K562 (cell line): Measurements from ENCODE around the gene RUNDC3A. TPM values are rescaled to one million over a fixed set of nuclear protein-coding genes. Genes with fewer than 3 reads are reported as not detected.

Experiments used
- ATAC-seq: fragments of 200-7000 bp; cut with Tn5 transposase; 3 replicates; pipeline ENCODE4 v1.9.1; 2020; ENCODE audit warnings: moderate library complexity
- BruUV-seq: library from RNA; stranded (reverse); fragments of 400-500 nt; replicated peaks from 2 replicates; lab custom pipeline; 2021; lab: Mats Ljungman, UMichigan
- CTCF ChIA-PET: fragments of 300-600 bp; formaldehyde crosslinking; extraction: SDS; loops from one replicate; lab custom pipeline; 2021; ENCODE audit warnings: low intra/inter-chr PET ratio; lab: Yijun Ruan, JAX
- POLR2A ChIA-PET: fragments of 300-600, 350-650 bp; sonication (Branson Sonifier 250); formaldehyde crosslinking; extraction: SDS; loops from one replicate; lab custom pipeline; 2021; ENCODE audit warnings: antibody characterized with exemption, inconsistent platforms; lab: Yijun Ruan, JAX
- DNase-seq, 4 experiments: peaks; one replicate each; pipeline versions ENCODE4 v3.0.0 to v3.0.0-alpha.2; 2011 to 2018; ENCODE audit warnings: low spot score in 3 of 4, mixed read lengths in 3 of 4; ENCODE audit errors: extremely low read depth in 1 of 4
- FAIRE-seq: peaks from 2 replicates; lab custom pipeline; 2011; peaks lifted over from hg19 to GRCh38; lab: Jason Lieb, UNC
- H2AFZ ChIP-seq: 2 replicates; pipeline ENCODE4 v1.6.0; 2011; ENCODE audit warnings: low read depth, low read length, control low read depth, inconsistent platforms
- H3K27ac ChIP-seq: fragments of 200-600 bp; 3 replicates; pipeline ENCODE4 v1.8.0; 2011; ENCODE audit warnings: low read depth, mild to moderate bottlenecking, control low read depth, inconsistent platforms, low read length, moderate library complexity, mixed read lengths; ENCODE audit errors: extremely low read depth
- H3K27me3 ChIP-seq, 2 experiments: fragments of 300-600 bp in 1 of 2; 2 replicates in 1 of 2; 3 replicates in 1 of 2; pipeline versions ENCODE4 v1.6.0 to v1.8.0; 2011; ENCODE audit warnings: inconsistent platforms in 2 of 2, low read length in 2 of 2, mild to moderate bottlenecking in 1 of 2, mixed read lengths in 1 of 2, moderate library complexity in 1 of 2; ENCODE audit not compliant: control insufficient read depth in 2 of 2, insufficient read depth in 2 of 2
- H3K36me3 ChIP-seq: fragments of 300-600 bp; 3 replicates; pipeline ENCODE4 v1.8.0; 2011; ENCODE audit warnings: mild to moderate bottlenecking, low read length, inconsistent platforms; ENCODE audit not compliant: control insufficient read depth, insufficient read depth
- H3K4me1 ChIP-seq, 2 experiments: fragments of 200-600 bp in 1 of 2; replicated peaks in 1 of 2; 2 replicates in 1 of 2; 3 replicates in 1 of 2; pipeline versions ENCODE4 v1.5.1 to v1.8.0; 2011; ENCODE audit warnings: inconsistent platforms in 2 of 2, low read length in 2 of 2, mild to moderate bottlenecking in 1 of 2, mixed read lengths in 1 of 2, moderate library complexity in 1 of 2; ENCODE audit not compliant: control insufficient read depth in 2 of 2, insufficient read depth in 2 of 2
- H3K4me2 ChIP-seq: 2 replicates; pipeline ENCODE4 v1.6.1; 2011; ENCODE audit warnings: low read length, control low read depth, inconsistent platforms, mixed read lengths; ENCODE audit not compliant: insufficient read depth
- H3K4me3 ChIP-seq: fragments of 200-600 bp; sonication (generic), shearing (Covaris generic); 2 replicates; pipeline ENCODE4 v1.5.1; 2016; ENCODE audit warnings: control low read depth, inconsistent platforms
- H3K79me2 ChIP-seq: fragments of 200-600 bp; 3 replicates; pipeline ENCODE4 v1.8.0; 2011; ENCODE audit warnings: low read length, inconsistent platforms; ENCODE audit not compliant: control insufficient read depth, insufficient read depth
- H3K9ac ChIP-seq, 2 experiments: 2 replicates each; pipeline versions ENCODE4 v1.6.0 to v1.6.1; 2011; ENCODE audit warnings: low read depth in 2 of 2, low read length in 2 of 2, control low read depth in 1 of 2, inconsistent platforms in 1 of 2, mild to moderate bottlenecking in 1 of 2, mixed read lengths in 1 of 2; ENCODE audit not compliant: insufficient read depth in 1 of 2
- H3K9me1 ChIP-seq: one replicate; pipeline ENCODE4 v1.6.0; 2011; ENCODE audit warnings: inconsistent platforms, mild to moderate bottlenecking, low read length, moderate library complexity; ENCODE audit not compliant: control insufficient read depth, insufficient read depth
- H3K9me3 ChIP-seq: replicated peaks from 2 replicates; pipeline ENCODE4 v1.5.1; 2011; ENCODE audit warnings: low read depth, low read length, inconsistent platforms; ENCODE audit not compliant: control insufficient read depth, insufficient read depth
- H4K20me1 ChIP-seq: replicated peaks from 2 replicates; pipeline ENCODE4 v1.6.1; 2011; ENCODE audit warnings: low read length, inconsistent platforms, mixed read lengths; ENCODE audit not compliant: control insufficient read depth, insufficient read depth
- ID3 ChIP-seq, 2 experiments: fragments of 250-450 bp in 1 of 2; fragments of 450-650 bp in 1 of 2; sonication (Bioruptor Pico) in 1 of 2; IDR thresholded peaks; 2 replicates each; pipeline versions ENCODE4 v1.6.1 to v1.8.0; 2016 to 2021; ENCODE audit warnings: mild to moderate bottlenecking in 2 of 2, moderate library complexity in 2 of 2, missing compliant biosample characterization in 1 of 2, missing genetic modification characterization in 1 of 2
- WGBS: fragments of 100-300 bp; shearing (Covaris generic); methylation state at CpG from one replicate; pipeline ENCODE4 v1.1.6; 2016; ENCODE audit warnings: low coverage, mixed read lengths; ENCODE audit not compliant: insufficient coverage; ENCODE audit errors: missing lambda C conversion rate; 5-methylcytosine and 5-hydroxymethylcytosine counted together
- in situ Hi-C: fragments of 300-500 bp; cut with MboI; formaldehyde crosslinking; loops from 4 replicates; pipeline ENCODE4 v1.15.0; 2018; ENCODE audit warnings: inconsistent platforms, mixed read lengths
- intact Hi-C: fragments of 100-400 bp; cut with micrococcal nuclease; formaldehyde crosslinking; loops from 2 replicates; pipeline ENCODE4 v1.14.2; 2022
- polyA plus RNA-seq, 8 experiments: library from polyadenylated mRNA; depleted of rRNA in 4 of 8; stranded (reverse) in 5 of 8; unstranded in 3 of 8; fragments of >200 nt; fragmentation: Nextera tagmentation in 2 of 8; fragmentation: Illumina TruSeq in 1 of 8; extraction: Ambion mirVana in 2 of 8; extraction: Trizol in 1 of 8; gene quantifications; 2 replicates each; pipeline versions ENCODE4 v1.2.1 to v1.2.3, GENCODE V29; 2011 to 2014; ENCODE audit warnings: inconsistent platforms in 1 of 8, missing spikeins in 1 of 8
- total RNA-seq, 7 experiments: library from RNA; depleted of rRNA in 6 of 7; stranded (reverse); fragments of >200 nt in 6 of 7; fragmentation: Illumina TruSeq in 2 of 7; extraction: Trizol in 2 of 7; gene quantifications; 2 replicates each; pipeline versions ENCODE4 v1.2.1 to v1.2.3, GENCODE V29; 2011 to 2021; ENCODE audit warnings: low replicate concordance in 1 of 7

The RUNDC3A gene
- total and polyA plus RNA-seq, 9 of the 15 experiments (the other 6 are each of a cell fraction or from before 2014, with no cell fraction given), result not detected

- Histone ChIP-seq H3K9ac (no peak overlapping the region; a peak in 1 of 4 replicates), H3K27ac (no peak overlapping the region), H3K4me1 (peaks cover 0 to 49% of the 10 kb centered on the region in 2 experiments; a peak in 2 of 5 replicates), H3K27me3 (no peaks in the 10 kb centered on the region), H2AFZ (no peak overlapping the region), H3K79me2 (no peaks in the 10 kb centered on the region), H4K20me1 (no peaks in the 10 kb centered on the region), H3K9me3 (no peaks in the 10 kb centered on the region), H3K4me3 (no peak overlapping the region), H3K36me3 (peaks cover 5% of the 10 kb centered on the region; the same call in 1 of the 3 replicates), H3K9me1 (no peaks in the 10 kb centered on the region), H3K4me2 (no peak overlapping the region)
- no peak for FAIRE-seq
- in situ Hi-C loops, result no loop called here
- BruUV-seq, result TSS peak; percentile 61
- peak in 2 of 4 experiments; percentile 8 to 10 for DNase-seq
- TF ChIP-seq ID3 (CRISPR knock-in tag; IDR thresholded peaks at IDR 0.05) (no peak), ID3 (tag; IDR thresholded peaks at IDR 0.05) (no peak)
- POLR2A ChIA-PET, result interaction anchor here (0.6 to 2.4 kb wide), 4 partner anchors 9 to 474 kb away, joined by 3 to 15 read pairs (median 4); no protein-coding TSS in a partner anchor
- intact Hi-C loops, result no loop called here
- CTCF ChIA-PET, result interaction anchor here (3.8 kb wide), 1 partner anchor 141 kb away, joined by 42 read pairs; no protein-coding TSS in a partner anchor
- ATAC-seq, result no peak
- WGBS, result 88% methylated on average over 31 of the region's 36 CpGs
These were observed 43.8 kb downstream of the RUNDC3A start for GRCh38 chr17:44351961-44352827.
